Prostate gland (tissue), 2 donors: ENCODE results near the gene ADGRG7. TPM values are rescaled to one million over a fixed set of nuclear protein-coding genes. Genes with fewer than 3 reads are reported as not detected.
"Not testable (repeated sequence)": the region's sequence is repeated elsewhere in the genome, so short reads cannot be mapped to it uniquely, and the experiment has no call there.

Source experiments
- DNase-seq: peaks from one replicate; pipeline ENCODE4 v3.0.0-alpha.2; 2019; ENCODE audit warnings: low spot score
- H3K27ac ChIP-seq, 2 donors: fragments of 200-600 bp; sonication (generic); 2 replicates each; pipeline ENCODE4 v1.5.1; 2017 to 2019
- H3K27me3 ChIP-seq: fragments of 200-600 bp; sonication (generic); replicated peaks from 2 replicates; pipeline ENCODE4 v1.5.1; 2019; ENCODE audit not compliant: insufficient read depth
- H3K36me3 ChIP-seq, 2 donors: fragments of 200-600 bp; sonication (generic); 1 replicate in 1 of 2; 2 replicates in 1 of 2; pipeline versions ENCODE4 v1.5.1 to v1.8.1; 2017 to 2019
- H3K4me1 ChIP-seq: fragments of 200-600 bp; sonication (generic); replicated peaks from 2 replicates; pipeline ENCODE4 v1.5.1; 2019
- H3K4me3 ChIP-seq, 2 donors: fragments of 200-600 bp; sonication (generic); 2 replicates each; pipeline ENCODE4 v1.5.1; 2017 to 2019
- H3K9me3 ChIP-seq: fragments of 200-600 bp; sonication (generic); 2 replicates; pipeline ENCODE4 v1.5.1; 2017
- POLR2A ChIP-seq: fragments of 450-650 bp; IDR thresholded peaks from one replicate; pipeline ENCODE4 v1.6.1; 2016; ENCODE audit warnings: antibody characterized with exemption, mild to moderate bottlenecking
- POLR2AphosphoS5 ChIP-seq: sonication (generic); formaldehyde crosslinking; IDR thresholded peaks from one replicate; pipeline ENCODE4 v1.6.1; 2017; ENCODE audit warnings: antibody characterized with exemption
- WGBS: methylation state at CpG from one replicate; pipeline ENCODE4 v1.1.5; 2018; 5-methylcytosine and 5-hydroxymethylcytosine counted together
- intact Hi-C: fragments of 100-400 bp; cut with DNase I; formaldehyde crosslinking; loops from one replicate; pipeline ENCODE4 v1.14.2; 2022
- total RNA-seq, 2 donors: library from RNA; depleted of rRNA; stranded (reverse); fragments of >200 nt; gene quantifications; one replicate each; pipeline ENCODE4 v1.1.0, GENCODE V29; 2016
- TF ChIP-seq, protein P1 (sequence below), 4 experiments: fragments of 200-600 bp in 2 of 4; fragments of 450-650 bp in 2 of 4; sonication (generic) in 2 of 4; IDR thresholded peaks; 1 replicate in 3 of 4; 2 replicates in 1 of 4; pipeline ENCODE4 v1.5.1; 2016 to 2019; ENCODE audit warnings: antibody characterized with exemption in 4 of 4, mild to moderate bottlenecking in 2 of 4, moderate library complexity in 2 of 4

Gene ADGRG7
- total RNA-seq, 2 donors from 2014 or later: 0.68 TPM; not detected in 1

DNA sequence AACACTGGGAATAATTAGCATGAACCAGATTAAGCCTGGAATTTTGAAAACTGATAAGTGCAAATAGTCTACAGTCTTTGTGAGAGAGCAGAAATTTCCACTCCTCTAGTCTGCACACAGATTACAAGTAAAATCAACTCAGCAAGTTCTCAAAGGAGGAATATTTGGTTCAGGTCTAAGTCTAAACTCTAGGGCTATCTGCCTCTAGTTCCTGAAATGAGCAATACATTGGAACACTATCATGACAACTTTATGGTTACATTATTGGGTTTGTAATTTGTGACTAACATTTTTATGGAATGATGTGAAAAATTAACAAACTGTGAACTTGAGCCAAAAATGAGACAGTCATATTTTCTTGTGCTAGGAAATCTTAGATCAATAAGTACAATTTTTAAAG, 30.8 kb upstream of the ADGRG7 start:
- intact Hi-C loops: no loop called here
- H3K27me3 ChIP-seq: no peaks in the 10 kb centered on the region
- DNase-seq: no peak
- H3K4me3 ChIP-seq: no peak overlapping the region
- TF ChIP-seq POLR2AphosphoS5: no peak
- TF ChIP-seq, protein P1, sequence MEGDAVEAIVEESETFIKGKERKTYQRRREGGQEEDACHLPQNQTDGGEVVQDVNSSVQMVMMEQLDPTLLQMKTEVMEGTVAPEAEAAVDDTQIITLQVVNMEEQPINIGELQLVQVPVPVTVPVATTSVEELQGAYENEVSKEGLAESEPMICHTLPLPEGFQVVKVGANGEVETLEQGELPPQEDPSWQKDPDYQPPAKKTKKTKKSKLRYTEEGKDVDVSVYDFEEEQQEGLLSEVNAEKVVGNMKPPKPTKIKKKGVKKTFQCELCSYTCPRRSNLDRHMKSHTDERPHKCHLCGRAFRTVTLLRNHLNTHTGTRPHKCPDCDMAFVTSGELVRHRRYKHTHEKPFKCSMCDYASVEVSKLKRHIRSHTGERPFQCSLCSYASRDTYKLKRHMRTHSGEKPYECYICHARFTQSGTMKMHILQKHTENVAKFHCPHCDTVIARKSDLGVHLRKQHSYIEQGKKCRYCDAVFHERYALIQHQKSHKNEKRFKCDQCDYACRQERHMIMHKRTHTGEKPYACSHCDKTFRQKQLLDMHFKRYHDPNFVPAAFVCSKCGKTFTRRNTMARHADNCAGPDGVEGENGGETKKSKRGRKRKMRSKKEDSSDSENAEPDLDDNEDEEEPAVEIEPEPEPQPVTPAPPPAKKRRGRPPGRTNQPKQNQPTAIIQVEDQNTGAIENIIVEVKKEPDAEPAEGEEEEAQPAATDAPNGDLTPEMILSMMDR (IDR thresholded peaks at IDR 0.05): no peak
- no peak for TF ChIP-seq POLR2A
- H3K36me3 ChIP-seq: no peaks in the 10 kb centered on the region
- H3K4me1 ChIP-seq: no peaks in the 10 kb centered on the region
- no peak overlapping the region for H3K27ac ChIP-seq
- H3K9me3 ChIP-seq: no peaks in the 10 kb centered on the region

DNA sequence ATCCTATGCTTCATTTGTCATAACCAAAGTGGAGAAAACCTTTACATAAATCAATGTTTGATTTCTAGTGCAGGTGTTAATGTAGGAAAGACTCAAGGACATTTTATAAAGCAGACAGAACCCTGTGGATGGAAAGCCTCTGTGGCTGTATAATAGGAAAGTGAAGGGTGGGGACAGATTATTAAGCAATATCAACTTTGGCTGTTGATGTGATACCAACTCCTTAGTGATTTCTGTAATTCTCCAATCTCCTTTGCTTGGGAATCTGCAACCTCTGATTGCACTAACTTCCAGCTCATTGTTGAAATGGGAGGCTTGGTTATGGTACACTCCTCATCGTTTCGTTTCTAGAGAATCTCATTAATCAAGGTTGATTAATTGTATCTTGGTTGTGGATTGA, 29.3 kb upstream of the ADGRG7 start:
- no peak for TF ChIP-seq POLR2AphosphoS5
- TF ChIP-seq POLR2A: no peak
- TF ChIP-seq, protein P1 (IDR thresholded peaks at IDR 0.05): no peak
- Histone ChIP-seq H3K36me3 (no peaks in the 10 kb centered on the region), H3K9me3 (no peaks in the 10 kb centered on the region), H3K27me3 (no peaks in the 10 kb centered on the region), H3K4me1 (no peaks in the 10 kb centered on the region), H3K27ac (no peak overlapping the region), H3K4me3 (no peak overlapping the region)
- WGBS: 60% methylated on average over 2 of the region's 2 CpGs
- no peak for DNase-seq
- intact Hi-C loops: no loop called here

DNA sequence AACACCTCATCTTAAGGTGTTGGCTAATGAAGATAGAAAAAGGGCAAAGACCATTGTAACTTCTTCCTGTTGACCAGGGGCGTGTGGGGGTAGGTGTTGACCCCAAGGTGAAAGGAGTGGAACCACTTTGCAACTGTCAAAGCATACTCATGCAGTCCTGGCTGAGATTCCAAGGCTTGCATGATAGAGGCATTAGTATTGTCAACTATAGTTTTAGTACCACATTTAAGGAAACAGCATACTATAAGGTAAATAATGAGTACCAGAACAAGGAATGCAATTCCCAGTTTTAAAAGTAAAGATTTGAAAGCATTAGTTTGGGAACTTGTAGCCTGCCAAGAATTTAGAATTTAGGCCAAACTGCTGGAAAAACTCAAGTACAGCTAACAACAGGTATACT, 27.8 kb upstream of the ADGRG7 start:
- Histone ChIP-seq H3K27ac (no peak overlapping the region), H3K4me1 (no peaks in the 10 kb centered on the region), H3K36me3 (no peaks in the 10 kb centered on the region), H3K4me3 (no peak overlapping the region), H3K27me3 (no peaks in the 10 kb centered on the region), H3K9me3 (no peaks in the 10 kb centered on the region)
- TF ChIP-seq, protein P1 (IDR thresholded peaks at IDR 0.05): no peak
- no peak for TF ChIP-seq POLR2A
- no peak for TF ChIP-seq POLR2AphosphoS5
- 96% methylated on average over 1 of the region's 1 CpG for WGBS
- intact Hi-C loops: no loop called here
- DNase-seq: no peak

DNA sequence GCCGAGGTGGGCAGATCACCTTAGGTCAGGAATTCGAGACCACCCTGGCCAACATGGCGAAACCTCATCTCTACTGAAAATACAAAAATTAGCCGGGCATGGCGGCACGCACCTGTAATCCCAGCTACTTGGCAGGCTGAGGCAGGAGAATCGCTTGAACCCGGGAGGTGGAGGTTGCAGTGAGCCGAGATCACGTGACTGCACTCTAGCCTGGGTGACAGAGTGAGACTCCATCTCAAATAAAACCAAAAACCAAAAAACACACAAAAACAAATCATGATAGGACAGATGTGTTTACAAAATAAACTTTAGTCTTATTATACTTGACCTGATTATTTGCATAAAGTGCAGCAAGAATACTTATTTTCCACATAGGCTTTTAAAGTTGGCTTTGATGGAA, 27.2 kb upstream of the ADGRG7 start:
- intact Hi-C loops, H3K27ac ChIP-seq, DNase-seq, H3K4me3 ChIP-seq, H3K4me1 ChIP-seq, H3K27me3 ChIP-seq, H3K36me3 ChIP-seq, H3K9me3 ChIP-seq: not testable (repeated sequence)
- WGBS: 91% methylated on average over 10 of the region's 10 CpGs

DNA sequence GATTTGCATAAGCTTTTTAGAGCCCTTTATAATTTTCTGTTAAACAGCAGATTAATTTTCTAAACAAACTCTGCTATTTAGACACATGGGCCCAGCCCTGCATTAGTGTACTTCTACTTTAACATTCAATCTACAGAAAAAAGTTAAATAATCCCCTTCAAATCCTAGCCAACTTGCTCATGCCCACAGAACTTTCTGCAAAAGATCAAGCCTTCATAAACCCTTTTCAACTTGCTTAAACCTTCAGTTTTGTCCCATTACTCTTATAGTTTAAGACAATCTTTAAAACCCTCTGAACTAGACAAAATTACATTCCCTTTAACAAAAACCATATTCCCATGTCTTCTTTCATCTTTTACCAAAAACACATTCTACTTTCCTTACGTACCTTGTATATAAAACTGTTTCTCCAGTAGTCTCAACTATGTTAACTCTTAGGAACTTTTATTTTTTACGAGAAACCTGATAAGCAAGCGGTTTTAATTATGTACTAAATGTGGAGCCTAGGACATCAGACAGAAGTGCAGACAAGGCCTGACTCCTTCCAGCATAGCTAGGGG, 25.2 kb upstream of the ADGRG7 start:
- no peaks in the 10 kb centered on the region for H3K9me3 ChIP-seq
- H3K4me1 ChIP-seq: no peaks in the 10 kb centered on the region
- no peaks in the 10 kb centered on the region for H3K36me3 ChIP-seq
- no peak for DNase-seq
- TF ChIP-seq, protein P1 (IDR thresholded peaks at IDR 0.05): no peak
- TF ChIP-seq POLR2AphosphoS5 (no peak), POLR2A (no peak)
- no peak overlapping the region for H3K4me3 ChIP-seq
- 76% methylated on average over 3 of the region's 3 CpGs for WGBS
- intact Hi-C loops: no loop called here
- no peaks in the 10 kb centered on the region for H3K27me3 ChIP-seq
- H3K27ac ChIP-seq: no peak overlapping the region
